ENCODE data around the gene SNAPC4.

SNAPC4 gene

DNA sequence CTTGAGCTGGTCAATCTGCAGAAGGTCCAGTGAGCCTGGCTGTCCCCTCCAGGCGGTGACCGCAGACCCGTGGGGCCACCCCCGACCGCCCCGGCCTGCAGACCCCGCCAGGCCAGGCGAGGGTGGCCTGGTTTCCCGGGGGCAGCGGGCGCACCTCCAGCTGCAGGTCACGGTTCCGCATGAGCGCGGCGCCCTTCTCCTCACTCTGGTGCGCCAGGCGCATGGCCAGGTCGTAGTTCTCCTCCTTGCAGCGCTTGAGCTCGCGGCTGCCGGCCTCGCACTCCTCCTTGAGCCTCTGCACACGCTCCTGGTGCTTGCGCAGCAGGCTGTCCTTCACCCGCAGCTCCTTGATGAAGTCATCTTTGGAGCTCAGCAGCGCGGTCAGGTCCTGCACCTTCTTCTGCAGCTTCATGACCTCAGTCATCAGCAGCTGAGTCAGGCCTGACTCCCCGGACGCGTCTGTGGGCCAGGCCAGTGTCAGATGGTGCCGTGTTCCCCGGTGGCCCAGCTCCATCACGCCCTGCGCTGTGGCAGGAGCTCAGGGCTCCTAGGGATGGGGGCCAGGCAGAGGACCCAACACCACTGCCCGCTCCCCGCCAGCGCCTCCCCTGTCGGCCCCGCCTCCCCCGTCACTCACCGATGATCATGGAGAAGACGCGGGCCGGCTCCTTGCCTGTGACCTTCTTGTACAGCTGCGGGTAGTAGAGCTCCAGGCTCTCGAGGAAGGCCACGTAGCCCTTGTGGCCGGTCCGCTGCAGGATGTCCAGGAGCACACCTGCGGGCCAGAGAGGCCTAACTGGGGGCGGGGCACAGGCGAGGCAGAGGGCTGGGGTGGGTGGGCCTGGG lies 29.1 kb downstream of the SNAPC4 start:
- no peak for DNase-seq

DNA sequence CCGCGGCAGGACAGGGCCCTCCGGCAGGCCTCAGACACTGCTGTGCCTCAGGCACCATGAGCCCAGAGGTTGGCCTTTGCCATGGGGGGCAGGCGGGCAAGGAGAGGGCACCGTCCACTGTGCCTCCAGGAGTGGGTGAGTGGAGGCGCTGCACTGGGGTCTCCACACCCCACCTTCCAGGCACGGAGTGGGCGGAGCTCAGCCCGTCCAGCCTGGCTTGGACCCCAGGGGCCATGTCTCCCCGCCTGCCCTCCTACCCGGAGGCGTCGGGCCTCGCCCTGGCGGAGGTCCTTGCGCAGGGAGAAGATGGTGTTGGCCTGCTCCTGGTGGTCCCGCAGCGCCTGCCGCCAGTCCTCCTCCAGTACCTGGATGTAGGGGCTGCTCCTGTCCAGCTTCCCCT lies 29.9 kb downstream of the SNAPC4 start:
- no peak for DNase-seq

DNA sequence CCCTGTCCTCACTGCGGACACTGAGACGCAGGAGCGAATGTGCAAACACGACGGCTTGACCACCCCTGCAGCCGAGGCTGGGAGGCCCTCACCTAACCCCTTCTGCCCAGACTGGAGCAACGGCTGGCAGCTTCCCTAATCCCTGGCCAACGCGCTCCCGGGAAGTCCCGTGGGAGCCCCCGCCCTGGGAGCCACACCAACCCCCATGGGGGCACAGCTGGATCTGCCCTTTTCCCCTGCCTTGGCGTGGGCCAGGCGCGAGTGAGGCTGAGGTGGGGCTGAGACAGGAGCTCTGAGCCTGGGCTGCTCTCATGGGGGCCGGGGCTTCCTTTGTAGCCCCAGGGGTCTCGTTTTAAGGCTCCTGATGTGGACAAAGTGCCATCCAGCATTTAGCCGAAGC lies 31.8 kb downstream of the SNAPC4 start:
- peak; percentile 62 for DNase-seq

DNA sequence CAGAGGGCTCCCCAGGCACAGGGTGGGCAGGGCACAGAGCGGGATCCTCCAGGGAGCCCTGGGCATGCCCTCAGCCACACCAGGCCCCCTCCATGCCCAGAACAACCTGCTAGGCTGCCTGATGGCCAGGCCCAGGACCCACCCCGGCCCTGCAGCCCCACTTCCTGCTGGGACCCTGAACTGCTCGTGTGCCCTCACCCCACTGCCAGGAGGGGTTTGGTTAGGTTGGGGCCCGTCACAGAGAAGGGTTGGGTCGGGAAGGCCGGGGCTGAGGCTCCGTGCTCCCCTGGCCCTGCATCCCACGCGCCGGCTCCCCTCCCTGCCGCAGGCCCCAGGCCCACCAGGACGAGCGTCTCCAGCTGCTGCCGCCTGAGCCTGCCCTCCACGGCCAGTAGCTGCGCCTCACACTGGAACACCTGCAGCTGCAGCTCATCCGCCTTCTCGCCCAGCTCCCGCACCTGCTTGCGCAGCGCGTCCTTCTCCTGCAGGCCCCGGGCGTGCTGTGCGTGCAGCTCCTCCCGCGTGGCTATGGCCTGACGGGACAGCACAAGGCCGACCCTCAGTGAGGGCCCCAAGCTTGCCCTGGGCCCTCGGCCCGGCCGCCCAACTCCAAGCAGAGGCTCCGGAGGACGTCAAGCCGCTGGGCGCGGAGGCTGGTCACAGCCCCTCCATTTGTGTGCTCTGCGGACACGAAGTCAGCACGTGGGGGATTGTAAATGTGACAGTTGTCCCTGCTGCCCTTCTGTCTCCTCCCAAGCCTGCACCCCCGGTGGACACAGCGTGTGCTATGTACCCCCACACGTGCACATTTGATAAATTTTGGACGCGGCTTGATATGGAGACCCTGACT lies 32.4 kb downstream of the SNAPC4 start:
- DNase-seq = no peak

DNA sequence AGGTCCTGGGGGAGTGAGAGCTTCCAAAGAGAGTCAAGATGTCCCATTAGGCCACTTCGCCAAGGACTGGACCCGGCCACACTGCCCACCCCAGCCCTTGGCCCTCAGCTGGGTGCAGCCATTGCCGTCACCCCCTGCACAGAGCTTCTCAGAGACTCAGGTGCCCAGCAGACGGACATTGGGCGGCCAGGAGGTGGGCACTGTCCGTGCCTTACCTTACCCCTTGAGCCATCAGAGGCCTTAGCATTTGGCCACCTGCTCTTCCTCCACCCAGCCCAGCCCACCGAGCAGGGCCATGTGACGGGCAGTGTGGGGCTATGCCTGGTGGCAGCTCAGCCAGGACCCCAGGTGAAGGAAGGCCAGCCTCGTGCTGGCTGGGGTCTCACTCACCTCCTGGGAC lies 33.1 kb downstream of the SNAPC4 start:
- no peak for DNase-seq

DNA sequence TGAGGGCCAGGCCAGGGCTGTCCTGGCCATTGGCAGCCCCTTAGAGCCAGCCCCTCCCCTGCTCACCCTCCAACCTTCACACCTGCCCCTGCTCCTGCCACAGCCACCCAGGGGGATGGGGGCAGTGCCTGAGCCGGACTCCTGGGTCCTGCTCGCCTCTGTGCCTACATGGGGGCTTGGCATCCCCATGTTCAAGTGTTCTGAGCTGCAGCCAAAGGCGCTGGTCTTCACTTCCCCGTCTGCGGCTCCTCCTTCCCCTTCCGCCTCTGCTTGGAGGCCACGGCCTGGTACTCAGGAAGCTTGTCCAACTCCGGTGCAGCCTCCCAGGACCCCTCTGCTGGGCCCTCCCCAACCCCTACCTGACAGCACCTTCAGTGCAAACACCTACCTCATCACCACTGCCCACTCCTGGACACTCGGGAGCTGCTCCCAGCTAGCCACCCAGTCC lies 34.2 kb downstream of the SNAPC4 start:
- DNase-seq = no peak

DNA sequence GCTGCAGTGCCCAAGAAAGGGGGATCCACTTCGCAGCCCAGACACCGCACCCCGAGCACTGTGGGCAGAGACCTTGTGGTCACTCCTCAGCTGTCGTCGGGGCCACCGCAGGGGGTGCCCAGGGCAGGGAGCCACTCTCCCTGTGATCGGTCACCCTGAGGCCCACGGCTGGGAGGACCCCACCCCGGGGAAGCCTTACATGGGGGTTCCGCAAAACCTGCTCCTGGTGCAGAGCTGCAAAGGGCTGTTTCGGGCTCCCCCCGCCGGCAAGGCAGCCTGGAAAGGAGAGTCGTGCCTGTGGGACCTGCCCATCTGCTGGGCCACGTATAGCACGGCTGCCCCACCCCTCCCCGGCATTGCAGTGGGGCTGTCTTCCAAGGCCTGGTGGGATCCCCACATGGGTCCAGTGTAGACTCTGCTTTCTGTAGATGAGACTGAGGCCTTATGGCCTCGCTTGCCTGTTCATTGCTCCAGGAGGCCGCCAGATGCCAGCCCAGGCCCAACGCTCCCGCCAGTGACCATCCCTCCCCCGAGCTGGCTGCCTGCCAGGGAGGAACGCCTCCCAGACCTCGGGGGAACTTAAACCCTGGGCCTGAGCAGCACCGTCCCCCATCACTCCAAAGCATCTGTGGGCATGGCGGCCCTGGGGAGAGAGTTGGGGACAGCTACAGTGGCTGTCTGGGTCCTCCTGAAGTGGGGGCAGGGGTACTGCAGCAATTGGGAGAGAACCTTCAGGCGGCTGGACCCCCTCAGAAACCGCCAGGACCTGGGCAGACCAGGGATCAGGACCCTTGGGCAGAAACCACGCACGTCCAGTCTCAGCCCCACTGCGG lies 34.8 kb downstream of the SNAPC4 start:
- peak; percentile 88 for DNase-seq

DNA sequence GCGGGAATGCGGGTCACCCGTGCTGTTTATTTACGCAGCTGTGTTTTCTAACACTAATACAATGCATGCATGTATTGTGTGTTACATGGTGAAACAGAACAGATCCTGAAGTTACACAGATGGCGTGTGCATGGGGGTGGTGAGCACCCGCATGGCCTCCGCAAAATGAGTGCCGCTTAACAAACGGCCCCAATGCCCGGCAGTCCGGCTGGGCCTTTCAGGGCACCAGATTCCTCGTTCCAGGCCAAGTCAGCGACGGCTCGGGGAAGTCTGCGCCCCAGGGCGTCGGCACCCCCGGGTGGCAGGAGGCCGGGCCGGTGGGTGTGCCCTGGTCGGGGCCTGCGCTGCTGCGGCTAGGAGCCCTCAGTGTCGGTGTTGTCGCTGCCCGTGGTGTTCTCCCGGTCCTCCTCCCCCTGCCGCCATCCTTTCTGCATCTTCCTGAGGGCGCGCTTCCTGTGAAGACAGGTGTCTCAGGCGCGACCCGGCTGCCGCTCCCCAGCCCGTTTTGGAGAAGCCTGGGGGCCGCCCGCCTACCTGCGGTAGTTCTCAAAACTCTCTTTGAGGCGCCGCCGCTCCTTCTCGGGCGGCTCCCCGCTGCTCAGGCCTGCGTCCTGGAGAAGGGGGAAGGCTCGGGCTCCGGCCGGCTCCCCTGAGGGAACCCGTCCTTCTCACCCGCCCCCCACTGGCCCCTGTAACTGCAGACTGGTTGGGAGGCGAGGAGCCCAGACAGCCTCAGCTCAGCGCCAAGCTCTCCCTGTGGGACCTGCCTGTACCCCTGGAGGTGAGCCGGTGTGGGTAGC lies 35.8 kb downstream of the SNAPC4 start:
- DNase-seq = no peak

DNA sequence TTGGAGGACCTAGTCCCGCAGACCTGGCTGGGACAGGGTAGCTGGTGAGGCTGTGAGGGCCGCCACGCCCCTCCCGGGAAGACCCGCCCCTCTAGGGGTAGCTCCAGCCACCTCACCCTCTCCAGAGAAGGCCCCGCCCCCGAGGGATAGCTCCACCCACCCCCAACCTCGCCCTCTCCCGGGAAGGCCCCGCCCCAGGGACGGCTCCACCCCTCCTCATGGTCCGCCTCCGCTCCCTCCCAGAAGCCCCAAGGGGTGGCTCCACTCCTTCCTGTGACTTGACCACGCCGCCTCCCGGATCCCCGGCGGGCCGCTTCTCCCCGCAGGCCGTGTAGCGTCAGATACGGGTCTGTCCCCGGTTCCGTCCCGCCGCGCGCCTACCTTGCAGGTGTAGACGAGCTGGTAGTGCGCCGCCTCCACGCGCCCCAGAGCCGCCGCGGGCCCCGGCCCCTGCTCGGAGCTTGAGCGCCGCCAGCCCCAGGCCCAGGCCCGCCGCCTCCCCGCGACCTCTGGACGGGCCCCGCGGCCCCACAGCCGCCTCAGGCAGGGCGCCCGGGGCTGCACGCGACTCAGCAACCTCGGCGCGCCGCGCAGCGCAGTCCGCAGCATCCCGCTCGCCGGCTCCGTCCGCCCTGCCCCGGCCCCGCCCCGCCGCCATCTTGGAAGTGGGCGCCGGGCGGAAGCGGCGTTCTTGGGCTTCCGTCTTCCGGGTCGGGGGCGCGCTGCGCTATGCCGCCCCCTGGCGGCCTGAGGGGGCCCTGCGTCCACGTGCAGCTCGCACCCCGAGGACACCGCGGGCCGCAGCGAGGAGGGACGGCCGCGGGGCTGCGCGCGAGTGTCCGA lies 36.6 kb downstream of the SNAPC4 start, which contains the start of gene DNLZ:
Gene DNLZ (minus strand): TSS at position 639 of the 843 bp plus-strand sequence. CDS start 30 bp downstream, at position 609.
- peak; percentile 97 for DNase-seq

DNA sequence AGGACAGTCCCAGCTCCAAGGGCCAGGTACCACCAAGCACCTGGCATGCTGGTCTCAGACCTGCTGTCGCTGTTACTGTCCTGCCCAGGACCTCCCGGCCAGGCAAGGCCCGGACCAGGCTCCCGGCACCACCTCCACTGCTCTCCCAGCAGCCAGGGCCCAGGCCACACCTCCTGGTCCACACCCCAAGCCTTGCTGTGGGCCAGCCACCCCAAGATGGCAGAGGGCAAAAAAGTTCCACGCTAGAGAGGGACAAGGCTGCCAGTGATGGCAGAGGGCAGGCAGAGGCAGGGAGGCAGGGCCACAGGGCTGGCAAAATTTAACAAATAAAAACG lies 37.6 kb downstream of the SNAPC4 start:
- no peak for DNase-seq

DNA sequence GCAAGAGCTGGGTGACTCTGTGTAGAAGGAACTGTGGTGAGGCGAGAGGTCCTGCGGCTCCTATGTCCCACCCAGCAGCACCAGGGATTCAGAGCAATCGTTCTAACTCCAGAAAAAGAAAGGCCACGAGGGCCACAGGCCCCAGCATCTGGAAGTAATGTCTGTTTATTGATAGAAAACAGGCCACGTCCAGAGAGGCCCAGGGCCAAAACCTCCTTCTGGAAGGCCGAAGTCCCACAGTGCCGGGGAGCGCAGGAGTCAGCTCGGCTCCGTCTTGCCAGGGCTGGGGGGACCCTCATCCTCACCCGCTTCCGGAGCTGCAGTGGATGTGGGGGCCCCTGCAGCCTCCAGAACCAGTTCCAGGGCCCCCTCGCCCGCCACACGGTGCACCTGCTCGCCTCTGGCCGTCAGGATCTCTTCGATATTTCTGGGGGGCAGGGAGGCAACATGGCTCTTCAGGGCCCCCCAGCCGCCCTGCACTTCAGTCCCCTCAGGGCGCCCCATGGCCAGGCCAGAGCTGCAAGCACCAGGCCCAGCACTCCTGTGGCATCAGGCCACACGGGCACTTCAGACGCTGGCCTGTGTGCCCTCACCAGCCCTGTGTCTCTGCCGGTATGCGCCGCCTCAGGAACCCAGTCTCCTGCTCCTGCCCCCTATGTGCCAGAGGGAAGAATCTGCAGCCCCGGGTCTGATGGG lies 38.1 kb downstream of the SNAPC4 start:
- DNase-seq = no peak

DNA sequence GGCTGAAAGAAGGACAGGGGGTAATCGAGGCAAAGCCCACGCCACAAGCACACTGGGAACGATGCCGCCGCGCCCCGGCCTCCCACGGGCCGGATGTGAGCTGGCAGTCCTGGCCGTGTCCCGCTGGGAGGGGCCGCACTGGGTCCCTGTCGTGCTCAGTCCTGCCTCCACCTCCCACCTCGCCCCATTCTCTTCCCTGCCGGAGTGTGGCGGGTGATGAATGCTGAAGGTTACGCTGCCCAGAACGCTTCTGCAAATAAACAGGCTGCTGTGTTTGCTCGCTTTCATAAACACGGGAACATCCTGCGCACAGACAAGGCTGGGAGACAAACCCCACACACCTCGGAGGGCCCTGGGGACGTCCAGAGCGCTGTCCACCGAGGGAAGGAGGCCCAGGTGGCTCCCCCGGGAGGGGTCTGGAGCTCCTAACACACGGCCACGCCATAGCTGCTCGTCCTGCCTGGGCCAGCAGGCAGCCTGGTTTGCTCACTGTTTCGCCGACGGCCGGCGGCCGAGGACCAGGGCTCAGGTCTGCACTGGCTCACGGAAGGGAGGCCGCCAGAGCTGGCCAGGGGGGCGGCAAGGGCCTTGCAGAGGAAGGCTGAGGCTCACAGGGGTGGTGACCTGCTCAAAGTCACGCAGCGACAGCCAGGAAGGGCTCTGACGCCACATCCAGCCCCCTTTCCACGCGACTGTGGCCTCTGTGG lies 38.8 kb downstream of the SNAPC4 start:
- no peak for DNase-seq

DNA sequence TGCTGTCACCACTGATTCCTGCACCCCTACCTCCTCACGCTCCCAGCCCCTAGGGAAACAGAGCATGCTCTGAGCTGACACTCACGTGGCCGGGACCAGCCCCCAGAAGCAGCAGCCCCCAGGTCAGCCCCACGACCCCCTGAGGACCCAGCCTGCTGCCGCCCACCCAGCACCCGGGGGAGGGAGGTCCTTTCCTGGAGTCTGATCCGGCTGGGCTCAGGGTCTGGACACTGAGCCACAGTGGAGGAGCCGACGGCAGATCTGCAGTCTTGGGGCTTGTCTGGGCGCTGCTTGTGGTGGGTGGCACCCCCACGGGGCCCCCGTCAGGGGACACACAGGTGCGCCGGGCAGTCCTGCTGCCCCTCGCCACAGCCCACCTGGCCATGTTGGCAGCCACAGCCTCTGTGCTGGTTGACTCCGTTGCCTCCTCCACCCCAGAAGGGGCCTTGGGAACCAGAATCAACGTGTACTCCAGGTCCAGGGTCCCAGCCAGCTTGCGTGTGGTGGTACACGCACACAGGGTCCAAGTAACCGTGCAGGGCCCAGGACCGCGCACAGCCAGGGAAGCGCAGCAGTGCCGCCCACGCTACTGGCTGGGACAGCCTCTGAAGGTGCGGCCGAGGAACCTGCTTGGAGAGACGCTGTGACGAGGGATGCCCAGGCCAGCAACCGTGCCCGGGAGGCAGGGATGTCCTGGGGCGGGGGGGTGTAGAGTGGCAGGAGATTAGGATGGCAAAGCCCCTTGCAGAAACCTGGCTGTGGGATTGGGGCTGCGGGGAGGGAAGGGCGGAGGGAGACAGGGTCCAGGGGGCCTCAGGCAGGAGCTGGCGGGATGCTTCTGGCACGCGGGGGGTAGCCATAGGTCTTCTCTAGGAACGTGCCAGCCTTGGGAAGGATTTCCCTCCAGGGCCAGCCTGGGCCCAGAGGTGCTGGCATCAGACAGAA lies 39.9 kb downstream of the SNAPC4 start:
- no peak for DNase-seq

DNA sequence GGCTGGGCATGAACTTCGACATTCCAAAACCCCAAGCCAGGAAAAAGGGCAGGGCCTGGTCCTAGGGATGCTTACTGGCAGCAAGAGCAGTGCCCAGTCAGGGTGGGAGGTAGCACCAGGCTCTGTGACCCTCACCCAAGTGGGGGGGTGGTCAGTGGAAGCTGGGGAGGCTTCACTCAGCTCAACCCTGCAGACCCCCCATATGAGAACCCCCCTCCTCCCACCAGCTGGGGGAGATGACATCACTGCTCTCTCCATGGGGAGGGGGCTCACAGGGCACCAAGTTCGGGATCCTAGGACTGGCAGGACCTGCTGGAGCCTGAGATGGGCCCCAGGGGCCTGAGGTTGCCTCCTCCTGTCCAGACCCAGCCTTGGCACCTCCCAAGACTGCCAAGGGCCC lies 41.1 kb downstream of the SNAPC4 start:
- DNase-seq = no peak

DNA sequence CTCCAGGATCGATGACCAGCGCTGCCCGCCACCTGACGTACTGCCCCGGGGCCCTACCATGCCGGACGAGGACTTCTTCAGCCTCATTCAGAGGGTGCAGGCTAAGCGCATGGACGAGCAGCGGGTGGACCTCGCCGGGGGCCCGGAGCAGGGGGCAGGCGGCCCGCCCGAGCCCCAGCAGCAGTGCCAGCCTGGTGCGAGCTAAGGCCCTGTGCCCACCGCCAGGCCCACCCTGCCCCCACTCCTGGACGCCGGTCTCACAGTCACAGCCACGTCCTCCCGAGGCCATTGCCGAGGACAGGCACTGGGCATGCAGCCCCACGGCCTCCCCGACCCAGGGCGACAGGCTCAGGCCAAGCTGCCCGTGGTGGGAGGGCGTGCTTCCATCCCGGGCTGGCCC lies 42.0 kb downstream of the SNAPC4 start:
- DNase-seq = no peak

DNA sequence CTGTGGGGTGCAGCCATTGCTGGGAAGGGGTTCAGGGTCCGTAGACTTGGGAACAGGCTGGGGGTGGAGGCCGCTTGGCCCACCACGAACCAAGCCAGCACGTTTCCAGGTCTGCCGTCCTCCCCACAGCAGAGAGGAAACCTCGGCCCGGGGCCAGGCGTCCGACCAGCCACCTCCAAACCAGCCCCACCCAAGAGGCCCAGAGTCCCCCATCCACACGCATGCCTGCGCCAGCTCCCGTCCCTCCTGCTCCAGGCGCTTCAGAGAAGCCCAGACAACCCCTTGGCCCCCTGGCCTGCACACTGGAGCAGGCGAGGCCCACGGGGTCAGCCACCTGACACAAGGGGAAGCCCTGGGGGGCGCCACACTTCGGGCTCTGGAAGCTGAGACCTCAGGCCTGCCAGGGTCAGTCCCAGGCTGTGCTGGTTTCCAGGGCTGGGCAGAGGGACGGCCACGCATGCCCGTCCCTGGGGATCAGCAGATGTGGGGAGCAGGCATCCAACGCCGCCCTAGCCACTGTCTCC lies 42.7 kb downstream of the SNAPC4 start:
- no peak for DNase-seq

DNA sequence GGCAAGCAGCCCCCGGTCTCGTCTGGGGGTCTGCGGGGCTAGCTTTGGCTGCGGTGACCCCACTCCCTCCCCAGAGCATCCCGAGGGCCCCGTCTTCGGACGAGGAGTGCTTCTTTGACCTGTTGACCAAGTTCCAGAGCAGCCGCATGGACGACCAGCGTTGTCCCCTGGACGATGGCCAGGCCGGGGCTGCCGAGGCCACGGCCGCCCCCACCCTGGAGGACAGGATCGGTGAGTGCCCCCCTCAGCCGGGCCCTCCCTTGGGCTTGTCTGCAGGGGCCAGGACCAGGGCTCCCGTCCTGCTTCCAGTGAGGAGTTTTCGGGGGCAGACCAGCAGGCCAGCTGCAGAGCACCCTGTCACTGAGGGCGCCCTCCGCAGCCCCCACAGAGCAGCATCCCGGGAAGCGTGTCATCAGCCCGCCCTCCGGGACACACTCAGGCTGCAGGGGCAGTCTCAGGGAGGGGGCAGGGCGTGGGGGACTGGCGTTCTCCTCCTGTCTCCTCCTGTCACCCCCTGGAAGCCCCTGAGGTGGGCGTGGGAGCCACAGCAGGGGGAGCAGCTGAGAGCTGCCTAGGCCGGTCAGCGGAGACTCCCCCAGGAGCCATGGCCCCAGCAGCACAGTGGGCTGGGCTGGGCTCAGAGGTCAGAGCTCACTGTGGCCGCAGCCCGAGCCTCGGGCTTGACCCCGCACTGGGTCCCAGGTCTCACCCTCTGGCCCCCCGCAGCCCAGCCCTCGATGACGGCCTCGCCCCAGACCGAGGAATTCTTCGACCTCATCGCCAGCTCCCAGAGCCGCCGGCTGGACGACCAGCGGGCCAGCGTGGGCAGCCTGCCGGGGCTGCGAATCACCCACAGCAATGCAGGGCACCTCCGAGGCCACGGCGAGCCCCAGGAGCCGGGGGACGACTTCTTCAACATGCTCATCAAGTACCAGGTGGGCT lies 44.1 kb downstream of the SNAPC4 start:
- DNase-seq = no peak
